ENCODE measurements around the gene SPATA31C2.
"Not testable (repeated sequence)": the region's sequence is repeated elsewhere in the genome, so short reads cannot be mapped to it uniquely, and the experiment has no call there.

The SPATA31C2 gene

DNA sequence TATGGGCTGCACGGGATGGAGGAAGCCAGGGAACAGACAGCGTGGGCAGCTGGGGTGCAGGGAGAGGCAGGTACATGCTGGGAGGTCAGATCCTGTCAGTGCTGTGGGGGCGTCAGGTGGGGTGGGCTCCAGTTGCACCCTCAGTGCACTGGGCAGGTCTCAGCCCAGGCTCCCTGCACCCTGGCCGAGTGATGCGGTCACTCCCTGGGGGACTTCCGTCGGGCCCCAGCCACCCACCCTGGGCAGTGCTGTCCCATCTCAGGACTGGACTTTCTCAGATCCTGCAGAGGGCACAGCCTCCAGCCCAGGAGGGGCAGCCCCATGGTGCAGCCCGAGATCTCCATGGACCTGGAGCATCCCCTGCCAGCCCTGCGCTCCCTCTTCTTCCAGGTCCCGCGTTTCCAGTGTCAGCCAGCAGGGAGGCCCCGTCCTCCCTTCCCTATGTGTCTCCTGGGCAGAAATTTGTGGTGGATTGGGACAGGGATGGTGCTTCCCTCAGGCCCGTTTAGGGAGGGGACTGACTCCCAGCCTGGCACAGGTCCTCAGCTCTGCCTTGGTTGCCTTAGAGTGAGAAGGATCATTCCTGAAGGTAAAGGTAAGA is 10.5 kb downstream of the SPATA31C2 start:
- not testable (repeated sequence) for DNase-seq (ENCODE audit: low read depth in 2 of 2)

DNA sequence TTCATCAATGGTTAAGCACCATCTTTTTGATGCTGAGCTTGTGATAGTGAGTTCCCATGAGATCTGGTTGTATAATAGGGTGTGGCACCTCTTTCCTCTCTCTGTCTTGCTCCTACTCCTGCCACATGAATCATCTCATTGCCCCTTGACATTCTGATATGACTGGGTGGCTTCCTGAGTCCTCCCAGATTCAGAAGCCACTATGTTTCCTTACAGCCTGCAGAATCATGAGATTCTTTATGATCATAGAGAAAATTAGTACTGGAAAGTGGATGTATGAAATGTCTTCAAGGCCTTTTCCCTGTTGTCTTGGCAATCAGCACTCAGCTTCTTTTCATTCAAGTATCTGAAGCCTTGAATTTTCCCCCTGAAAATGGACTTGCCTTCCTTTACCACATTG is 14.9 kb downstream of the SPATA31C2 start:
- DNase-seq (ENCODE audit: low read depth in 2 of 2): not testable (repeated sequence)

DNA sequence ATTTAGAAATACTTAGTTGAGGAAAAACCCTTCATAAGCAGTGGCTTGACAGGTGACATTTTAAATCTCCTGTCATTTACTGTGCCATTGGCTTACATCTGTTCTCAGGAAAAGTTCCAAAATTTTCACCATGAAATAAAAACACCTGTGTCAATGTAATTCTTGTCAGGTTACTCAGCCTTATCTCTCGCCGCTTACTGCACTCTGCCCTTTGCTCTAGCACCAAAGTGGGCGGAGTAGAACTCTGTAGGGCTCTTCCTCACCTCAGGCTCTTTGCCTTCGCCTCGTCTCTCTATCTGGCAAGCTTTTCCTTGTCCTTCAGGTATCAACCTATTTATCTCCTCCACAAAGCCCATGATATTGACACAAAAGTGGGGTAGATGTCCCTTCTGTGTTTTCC is 20.2 kb downstream of the SPATA31C2 start:
- DNase-seq (ENCODE audit: low read depth in 2 of 2): not testable (repeated sequence)

DNA sequence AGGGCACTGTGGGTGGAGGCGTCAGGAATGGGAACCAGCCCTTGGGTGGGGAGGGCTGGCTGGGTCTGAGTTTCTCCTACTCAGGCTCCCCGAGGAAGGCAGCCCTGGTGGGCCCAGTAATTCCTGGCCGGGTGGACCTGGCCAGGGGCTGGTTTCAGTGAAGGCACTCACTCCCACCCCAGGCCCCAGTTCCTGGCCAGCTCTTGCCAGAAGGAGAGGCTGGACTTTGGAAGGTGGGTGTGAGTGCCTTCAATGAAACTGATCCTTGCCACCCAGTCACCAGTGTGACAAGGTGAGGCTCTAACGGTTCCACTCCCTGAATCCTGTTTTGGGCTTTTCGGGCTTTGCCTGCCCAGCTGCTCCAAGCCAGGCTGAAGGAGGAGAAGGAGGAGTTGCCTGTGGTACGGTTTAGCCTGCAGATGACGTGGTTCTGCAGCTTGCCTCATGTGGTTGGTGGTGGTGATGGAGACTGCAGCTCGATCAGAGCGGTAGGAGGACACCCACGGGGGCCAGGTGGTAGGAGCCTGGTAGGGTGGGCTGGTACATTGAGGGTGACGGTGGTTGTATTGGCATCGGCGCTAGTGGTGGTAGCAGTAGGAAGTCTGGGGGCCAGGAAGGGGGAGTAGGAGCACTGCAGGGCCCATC is 23.2 kb downstream of the SPATA31C2 start:
- DNase-seq (ENCODE audit: low read depth in 2 of 2): not testable (repeated sequence)

DNA sequence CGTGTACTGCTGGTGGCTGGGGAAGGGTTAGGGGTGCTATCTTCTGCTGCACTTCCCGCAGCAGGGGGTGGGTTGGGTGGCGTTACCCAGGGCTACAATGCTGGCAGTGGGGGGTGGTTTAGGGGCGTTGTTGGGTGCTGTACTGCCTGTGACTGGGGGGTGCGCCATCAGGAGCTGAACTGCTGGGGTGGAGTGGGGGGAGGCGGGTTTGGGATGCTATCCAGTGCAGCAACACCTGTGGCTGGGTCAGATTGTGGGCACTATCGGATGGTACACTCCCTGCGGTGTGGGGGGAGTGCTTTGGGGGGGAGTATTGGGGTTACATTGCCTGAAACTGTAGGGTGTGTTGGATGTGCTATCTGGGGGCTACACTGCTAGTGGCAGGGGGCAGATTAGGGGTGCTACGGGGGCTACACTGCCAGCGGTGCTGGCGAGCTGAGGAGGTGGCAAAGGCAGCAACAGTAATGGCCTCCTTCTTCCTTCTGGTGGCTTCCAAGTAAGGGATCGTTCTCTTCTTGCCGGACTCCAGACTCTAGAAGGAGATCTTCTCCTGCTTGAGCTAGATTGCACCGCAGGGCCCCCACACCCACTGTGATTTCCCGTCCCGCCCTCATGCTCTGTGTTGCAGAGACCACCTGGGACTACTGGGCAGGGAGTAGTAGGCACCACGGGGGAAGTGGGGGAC is 23.9 kb downstream of the SPATA31C2 start:
- DNase-seq (ENCODE audit: low read depth in 2 of 2): not testable (repeated sequence)

DNA sequence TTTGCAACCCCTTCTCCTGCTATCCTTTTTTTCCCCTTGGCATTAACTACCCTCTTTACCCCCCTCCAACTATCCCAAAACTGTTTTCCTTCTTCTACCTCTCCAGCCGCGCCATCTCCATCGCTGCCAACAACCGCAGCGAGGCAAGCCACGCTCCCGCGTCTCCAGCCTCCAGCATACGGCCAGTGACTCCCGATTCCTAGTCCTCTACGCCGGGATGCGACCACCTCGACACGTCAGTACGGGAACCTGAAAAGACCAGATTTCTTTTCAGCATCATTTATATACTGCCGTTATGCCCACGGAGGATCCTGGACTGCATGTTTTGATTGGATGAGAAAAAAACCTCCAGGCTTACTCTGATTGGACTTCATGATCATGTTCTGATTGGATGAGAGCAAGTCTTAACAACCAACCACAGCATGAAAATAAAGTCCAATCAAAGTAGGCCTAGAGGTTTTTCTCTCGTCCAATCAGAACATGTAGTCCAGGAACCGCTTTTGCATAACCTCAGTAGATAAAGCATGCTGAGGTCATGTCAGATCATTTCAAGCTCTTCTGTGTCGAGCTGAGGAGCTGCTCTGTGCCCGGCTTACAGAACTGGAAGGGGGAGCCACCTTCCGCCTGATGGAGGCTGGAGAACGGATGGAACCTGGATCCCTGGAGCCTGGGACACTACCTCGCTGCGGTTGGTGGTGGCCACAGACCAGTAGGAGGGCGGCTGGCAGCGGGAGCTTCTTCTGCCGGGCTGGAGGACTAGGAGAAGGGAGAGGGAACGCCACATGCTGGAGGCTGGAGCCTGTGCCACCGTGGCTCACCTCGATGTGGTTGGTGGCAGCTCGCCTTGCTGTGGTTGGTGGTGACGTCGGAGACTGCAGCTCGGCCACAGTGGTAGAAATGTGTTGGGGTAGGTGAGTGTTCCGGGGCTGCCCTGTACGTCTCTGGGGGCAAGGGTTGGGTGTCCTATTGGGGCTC is 24.8 kb downstream of the SPATA31C2 start:
- DNase-seq (ENCODE audit: low read depth in 2 of 2): not testable (repeated sequence)

DNA sequence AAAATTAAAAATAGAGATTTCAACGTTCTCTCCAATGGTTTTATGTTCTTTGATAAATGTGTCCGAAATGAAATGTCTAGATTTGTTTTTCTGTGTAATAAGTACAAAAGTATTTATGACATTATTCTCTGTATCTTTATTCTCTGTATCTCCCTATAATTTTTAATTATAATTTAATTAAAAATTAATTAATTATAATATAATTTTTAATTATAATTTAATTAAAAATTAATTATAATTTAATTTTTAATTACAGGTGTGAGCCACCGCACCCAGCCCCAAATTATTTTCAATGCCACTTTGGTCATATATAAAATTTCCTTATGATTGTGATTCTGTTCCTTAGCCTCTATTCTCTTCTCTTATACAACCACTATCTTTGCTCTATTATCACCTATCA is 28.2 kb downstream of the SPATA31C2 start:
- no peak for DNase-seq (ENCODE audit: low read depth in 2 of 2)

DNA sequence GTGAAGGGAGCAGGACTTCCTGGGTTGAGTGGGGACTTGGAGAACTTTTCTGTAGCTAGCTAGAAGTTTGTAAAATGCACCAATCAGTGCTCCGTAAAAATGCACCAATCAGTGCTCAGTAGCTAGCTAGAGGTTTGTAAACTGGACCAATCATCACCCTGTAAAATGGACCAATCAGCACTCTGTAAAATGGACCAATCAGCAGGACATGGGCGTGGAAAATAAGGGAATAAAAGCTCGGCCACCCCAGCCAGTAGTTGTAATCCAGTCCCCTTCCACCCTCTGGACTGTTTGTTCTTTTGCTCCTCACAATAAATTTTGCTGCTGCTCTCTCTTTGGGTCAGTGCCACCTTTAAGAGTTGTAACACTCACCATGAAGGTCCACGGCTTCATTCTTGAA is 29.5 kb downstream of the SPATA31C2 start:
- DNase-seq (ENCODE audit: low read depth in 2 of 2): no peak

DNA sequence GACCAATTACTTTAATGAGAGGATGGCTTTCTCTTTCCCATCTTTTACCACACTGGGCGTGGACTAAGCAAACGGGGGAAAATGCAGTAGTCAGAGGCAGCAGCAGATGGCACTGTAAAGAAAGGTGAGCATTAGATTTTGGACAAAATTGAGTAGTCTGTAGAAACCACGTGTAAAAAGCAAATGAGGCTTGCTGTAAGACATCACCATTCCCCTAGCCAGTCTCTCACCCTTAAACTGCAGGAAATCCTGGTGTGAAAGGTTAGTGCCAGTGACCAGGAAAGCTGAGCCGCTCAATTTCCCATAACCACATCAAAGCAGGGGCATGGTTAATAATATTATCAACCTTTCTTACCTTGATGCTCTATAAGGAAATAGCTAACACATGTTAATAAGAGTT is 31.8 kb downstream of the SPATA31C2 start:
- no peak for DNase-seq (ENCODE audit: low read depth in 2 of 2)

DNA sequence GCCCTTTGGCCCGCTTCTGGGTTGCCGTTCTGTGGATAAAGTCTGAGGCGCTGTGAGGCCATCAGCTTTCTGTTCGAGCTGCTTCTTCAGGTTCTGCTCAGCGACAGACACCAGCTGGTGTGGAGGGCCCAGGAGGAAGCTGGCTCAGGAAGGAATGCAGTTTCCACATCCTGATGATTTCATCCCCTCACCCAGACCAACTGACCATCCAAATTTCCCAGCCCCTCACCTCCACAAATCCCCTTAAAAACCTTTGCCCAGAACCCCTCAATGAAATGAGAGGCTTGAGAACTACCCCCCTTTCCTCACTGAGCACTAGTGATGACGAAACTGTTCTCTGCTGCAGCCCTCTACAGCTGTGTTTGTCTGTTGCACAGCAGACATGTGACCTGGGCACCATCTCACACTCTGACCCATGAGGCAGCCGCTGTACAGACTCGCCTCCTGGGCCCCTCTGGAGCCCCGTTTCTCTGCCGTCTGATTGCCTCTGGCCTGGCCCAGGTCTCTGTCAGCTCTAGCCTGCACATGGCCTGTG is 45.4 kb downstream of the SPATA31C2 start:
- DNase-seq (ENCODE audit: low read depth in 2 of 2): no peak

DNA sequence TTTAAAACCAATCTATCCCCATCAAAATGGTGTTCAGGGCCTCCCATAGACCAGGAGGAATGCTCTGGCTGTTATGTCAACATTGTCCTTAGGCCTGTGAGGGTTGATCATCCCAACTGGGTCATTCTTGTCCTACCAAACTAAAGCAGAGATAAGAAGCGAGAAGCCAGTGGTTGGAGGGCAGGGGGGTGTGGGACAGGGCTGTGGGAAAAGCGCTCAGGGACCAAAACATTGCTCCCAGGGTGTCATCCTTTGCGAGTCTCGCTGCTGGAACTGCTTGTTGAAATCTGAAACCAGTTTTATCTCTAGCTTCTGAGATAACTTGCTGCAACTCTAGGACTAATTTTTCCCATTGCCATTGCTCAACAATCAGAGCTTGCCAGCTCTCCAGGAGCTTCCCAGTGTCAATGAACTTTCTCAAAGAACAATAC is 48.1 kb downstream of the SPATA31C2 start:
- no peak for DNase-seq (ENCODE audit: low read depth in 2 of 2)

DNA sequence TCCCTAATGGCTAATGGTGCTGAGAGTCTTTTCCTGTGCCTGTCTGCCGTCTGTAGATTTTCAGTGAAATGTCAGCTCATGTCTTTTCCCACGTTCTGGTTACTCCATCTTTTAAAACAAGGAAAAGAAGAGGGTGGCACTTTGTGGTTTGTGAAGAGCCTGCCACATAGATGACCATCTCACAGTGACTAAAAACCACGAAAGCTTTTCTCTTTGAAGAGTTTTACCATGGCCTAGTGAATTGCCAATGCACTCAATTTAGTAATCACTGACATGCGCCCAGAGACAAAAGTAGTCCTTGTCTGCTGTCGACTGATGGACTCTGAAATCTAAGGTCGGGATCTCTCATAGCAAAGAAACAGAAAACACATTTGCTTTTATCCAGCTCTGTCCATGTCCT is 50.4 kb downstream of the SPATA31C2 start:
- DNase-seq (ENCODE audit: low read depth in 2 of 2): no peak

DNA sequence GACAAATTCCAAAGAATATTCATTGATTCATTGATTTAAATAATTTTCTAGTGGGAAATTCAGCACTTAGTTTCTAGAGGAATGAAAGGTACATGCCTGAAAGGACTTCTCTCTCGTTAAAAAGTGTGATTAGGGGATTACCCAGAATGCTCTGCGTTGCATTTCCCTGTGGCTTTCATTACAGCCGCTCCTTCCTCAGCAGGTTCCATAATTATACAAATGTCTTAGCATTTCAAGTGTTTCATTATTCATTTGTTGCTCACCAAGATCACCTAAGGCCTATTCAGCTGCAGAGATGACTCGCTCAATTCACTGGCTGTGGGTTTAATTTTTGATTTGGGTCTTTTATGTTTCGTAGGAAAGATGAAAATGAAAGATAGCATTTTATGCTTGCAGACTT is 52.8 kb downstream of the SPATA31C2 start:
- no peak for DNase-seq (ENCODE audit: low read depth in 2 of 2)

DNA sequence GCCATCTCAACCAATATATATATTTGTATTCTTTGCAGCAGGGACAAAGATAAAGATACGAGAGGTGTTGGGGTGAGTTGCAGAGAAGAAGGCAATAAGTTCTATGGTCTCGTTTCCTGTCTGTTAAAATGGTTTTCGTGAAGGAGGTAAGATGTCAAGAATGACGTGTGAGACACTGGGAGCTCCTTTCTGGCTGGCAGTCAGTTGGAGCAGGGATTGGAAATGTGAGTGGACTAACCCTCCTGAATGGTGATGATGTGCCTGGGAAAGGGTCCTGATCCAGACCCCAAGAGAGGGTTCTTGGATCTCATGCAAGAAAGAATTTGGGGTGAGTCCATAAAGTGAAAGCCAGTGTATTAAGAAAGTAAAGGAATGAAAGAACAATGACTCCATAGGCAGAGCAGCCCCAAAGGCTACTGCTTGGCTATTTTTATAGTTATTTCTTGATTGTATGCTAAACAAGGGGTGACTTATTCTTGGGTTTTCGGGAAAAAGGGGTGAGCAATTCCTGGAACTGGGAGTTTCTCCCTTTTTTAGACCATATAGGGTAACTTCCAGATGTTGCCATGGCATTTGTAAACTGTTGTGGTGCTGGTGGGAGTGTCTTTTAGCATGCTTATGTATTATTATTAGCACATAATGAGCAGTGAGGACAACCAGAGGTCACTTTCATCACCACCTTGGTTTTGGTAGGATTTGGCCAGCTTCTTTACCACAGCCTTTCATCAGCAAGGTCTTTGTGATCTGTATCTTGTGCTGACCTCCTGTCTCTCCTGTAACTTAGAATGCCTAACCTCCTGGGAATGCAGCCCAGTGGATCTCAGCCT is 53.7 kb downstream of the SPATA31C2 start:
- DNase-seq (ENCODE audit: low read depth in 2 of 2): no peak

All from stimulated activated CD4-positive, alpha-beta T cell treated with anti-CD3 and anti-CD28 coated beads, Interleukin-4, amount 100 ng/mL, for 48 hours (primary cell).